ENCODE results near the gene DHX29. TPM values are rescaled to one million over a fixed set of nuclear protein-coding genes. Genes with fewer than 3 reads are reported as not detected.

The DHX29 gene
- total and polyA plus RNA-seq, 4 donors, result 8.6 to 43.8 (median 21.5) TPM

DNA sequence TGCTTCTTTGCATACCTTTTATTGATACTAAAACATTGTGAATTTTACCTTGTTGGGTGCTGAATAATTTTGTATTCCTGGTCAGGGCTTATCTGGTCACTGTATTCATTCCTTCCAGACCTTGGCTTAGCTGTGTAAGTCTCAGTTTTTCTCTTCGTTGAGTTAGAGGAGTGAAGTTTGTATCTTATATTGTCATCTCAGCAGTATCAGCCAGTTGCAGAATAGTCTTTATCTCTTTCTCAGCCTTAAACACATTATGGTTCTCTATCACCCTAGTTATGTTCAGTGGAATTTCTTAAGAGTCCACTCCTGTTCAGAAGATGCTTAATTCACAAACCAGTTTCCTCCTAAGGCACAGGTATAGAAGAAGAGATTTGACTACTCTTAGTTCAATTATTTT is 25.5 kb upstream of the DHX29 start:
- 91% methylated on average over 1 of the region's 1 CpG for WGBS
- H3K36me3 ChIP-seq (ENCODE audit: control insufficient read depth in 4 of 4, insufficient read depth in 3 of 4, low read depth in 1 of 4, low read length in 3 of 4), result peaks cover 0 to 13% (median 8%) of the 10 kb centered on the region in 4 donors

More for the DNA sequence above, 25.5 kb upstream of the DHX29 start:
- Histone ChIP-seq H3K9me3 (ENCODE audit: control insufficient read depth in 4 of 4, low read length in 3 of 4) (no peaks in the 10 kb centered on the region), H3K4me1 (ENCODE audit: control insufficient read depth in 4 of 4, insufficient read depth in 4 of 4, low read length in 3 of 4) (no peaks in the 10 kb centered on the region), H3K9ac (ENCODE audit: low read depth in 1 of 2, low read length in 2 of 2) (no peak overlapping the region), H3K27me3 (ENCODE audit: control insufficient read depth in 4 of 4, insufficient read depth in 4 of 4, low read length in 3 of 4) (no peaks in the 10 kb centered on the region), H3K4me3 (ENCODE audit: low read depth in 1 of 3, low read length in 3 of 3) (no peak overlapping the region), H3K27ac (ENCODE audit: low read depth in 1 of 2, low read length in 2 of 2) (no peak overlapping the region)
- DNase-seq (ENCODE audit: low spot score), result no peak
- TF ChIP-seq, protein P1, sequence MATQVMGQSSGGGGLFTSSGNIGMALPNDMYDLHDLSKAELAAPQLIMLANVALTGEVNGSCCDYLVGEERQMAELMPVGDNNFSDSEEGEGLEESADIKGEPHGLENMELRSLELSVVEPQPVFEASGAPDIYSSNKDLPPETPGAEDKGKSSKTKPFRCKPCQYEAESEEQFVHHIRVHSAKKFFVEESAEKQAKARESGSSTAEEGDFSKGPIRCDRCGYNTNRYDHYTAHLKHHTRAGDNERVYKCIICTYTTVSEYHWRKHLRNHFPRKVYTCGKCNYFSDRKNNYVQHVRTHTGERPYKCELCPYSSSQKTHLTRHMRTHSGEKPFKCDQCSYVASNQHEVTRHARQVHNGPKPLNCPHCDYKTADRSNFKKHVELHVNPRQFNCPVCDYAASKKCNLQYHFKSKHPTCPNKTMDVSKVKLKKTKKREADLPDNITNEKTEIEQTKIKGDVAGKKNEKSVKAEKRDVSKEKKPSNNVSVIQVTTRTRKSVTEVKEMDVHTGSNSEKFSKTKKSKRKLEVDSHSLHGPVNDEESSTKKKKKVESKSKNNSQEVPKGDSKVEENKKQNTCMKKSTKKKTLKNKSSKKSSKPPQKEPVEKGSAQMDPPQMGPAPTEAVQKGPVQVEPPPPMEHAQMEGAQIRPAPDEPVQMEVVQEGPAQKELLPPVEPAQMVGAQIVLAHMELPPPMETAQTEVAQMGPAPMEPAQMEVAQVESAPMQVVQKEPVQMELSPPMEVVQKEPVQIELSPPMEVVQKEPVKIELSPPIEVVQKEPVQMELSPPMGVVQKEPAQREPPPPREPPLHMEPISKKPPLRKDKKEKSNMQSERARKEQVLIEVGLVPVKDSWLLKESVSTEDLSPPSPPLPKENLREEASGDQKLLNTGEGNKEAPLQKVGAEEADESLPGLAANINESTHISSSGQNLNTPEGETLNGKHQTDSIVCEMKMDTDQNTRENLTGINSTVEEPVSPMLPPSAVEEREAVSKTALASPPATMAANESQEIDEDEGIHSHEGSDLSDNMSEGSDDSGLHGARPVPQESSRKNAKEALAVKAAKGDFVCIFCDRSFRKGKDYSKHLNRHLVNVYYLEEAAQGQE (IDR thresholded peaks at IDR 0.05), result no peak
- TF ChIP-seq, protein P2, sequence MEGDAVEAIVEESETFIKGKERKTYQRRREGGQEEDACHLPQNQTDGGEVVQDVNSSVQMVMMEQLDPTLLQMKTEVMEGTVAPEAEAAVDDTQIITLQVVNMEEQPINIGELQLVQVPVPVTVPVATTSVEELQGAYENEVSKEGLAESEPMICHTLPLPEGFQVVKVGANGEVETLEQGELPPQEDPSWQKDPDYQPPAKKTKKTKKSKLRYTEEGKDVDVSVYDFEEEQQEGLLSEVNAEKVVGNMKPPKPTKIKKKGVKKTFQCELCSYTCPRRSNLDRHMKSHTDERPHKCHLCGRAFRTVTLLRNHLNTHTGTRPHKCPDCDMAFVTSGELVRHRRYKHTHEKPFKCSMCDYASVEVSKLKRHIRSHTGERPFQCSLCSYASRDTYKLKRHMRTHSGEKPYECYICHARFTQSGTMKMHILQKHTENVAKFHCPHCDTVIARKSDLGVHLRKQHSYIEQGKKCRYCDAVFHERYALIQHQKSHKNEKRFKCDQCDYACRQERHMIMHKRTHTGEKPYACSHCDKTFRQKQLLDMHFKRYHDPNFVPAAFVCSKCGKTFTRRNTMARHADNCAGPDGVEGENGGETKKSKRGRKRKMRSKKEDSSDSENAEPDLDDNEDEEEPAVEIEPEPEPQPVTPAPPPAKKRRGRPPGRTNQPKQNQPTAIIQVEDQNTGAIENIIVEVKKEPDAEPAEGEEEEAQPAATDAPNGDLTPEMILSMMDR (IDR thresholded peaks at IDR 0.05; ENCODE audit: low read depth, low read length, missing input control), result no peak
- TF ChIP-seq EGR1 (IDR thresholded peaks at IDR 0.05; ENCODE audit: low read depth in 2 of 2), result no peak
- no peak for TF ChIP-seq GABPA (IDR thresholded peaks at IDR 0.05 in 1 of 2, conservative IDR thresholded peaks at IDR 0.05 in 1 of 2)
- no peak for TF ChIP-seq RXRA (IDR thresholded peaks at IDR 0.05)
- TF ChIP-seq, protein P3, sequence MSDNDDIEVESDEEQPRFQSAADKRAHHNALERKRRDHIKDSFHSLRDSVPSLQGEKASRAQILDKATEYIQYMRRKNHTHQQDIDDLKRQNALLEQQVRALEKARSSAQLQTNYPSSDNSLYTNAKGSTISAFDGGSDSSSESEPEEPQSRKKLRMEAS (IDR thresholded peaks at IDR 0.05), result no peak
- TF ChIP-seq FOXA1 (IDR thresholded peaks at IDR 0.05), result no peak
- TF ChIP-seq YY1 (IDR thresholded peaks at IDR 0.05), result no peak
- no peak for TF ChIP-seq HNF4G (IDR thresholded peaks at IDR 0.05)
- no peak for TF ChIP-seq JUND (IDR thresholded peaks at IDR 0.05)
- TF ChIP-seq HNF4A (conservative IDR thresholded peaks at IDR 0.05), result no peak
- TF ChIP-seq, protein P4, sequence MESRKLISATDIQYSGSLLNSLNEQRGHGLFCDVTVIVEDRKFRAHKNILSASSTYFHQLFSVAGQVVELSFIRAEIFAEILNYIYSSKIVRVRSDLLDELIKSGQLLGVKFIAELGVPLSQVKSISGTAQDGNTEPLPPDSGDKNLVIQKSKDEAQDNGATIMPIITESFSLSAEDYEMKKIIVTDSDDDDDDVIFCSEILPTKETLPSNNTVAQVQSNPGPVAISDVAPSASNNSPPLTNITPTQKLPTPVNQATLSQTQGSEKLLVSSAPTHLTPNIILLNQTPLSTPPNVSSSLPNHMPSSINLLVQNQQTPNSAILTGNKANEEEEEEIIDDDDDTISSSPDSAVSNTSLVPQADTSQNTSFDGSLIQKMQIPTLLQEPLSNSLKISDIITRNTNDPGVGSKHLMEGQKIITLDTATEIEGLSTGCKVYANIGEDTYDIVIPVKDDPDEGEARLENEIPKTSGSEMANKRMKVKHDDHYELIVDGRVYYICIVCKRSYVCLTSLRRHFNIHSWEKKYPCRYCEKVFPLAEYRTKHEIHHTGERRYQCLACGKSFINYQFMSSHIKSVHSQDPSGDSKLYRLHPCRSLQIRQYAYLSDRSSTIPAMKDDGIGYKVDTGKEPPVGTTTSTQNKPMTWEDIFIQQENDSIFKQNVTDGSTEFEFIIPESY (IDR thresholded peaks at IDR 0.05), result no peak
- TF ChIP-seq NR2F2 (IDR thresholded peaks at IDR 0.05), result no peak
- no peak for TF ChIP-seq SP1 (IDR thresholded peaks at IDR 0.05)
- no peak for TF ChIP-seq TAF1 (conservative IDR thresholded peaks at IDR 0.05)
- no peak for TF ChIP-seq RAD21 (IDR thresholded peaks at IDR 0.05)
- TF ChIP-seq, protein P5, sequence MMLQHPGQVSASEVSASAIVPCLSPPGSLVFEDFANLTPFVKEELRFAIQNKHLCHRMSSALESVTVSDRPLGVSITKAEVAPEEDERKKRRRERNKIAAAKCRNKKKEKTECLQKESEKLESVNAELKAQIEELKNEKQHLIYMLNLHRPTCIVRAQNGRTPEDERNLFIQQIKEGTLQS (IDR thresholded peaks at IDR 0.05), result no peak
- no peak for TF ChIP-seq FOXA2 (IDR thresholded peaks at IDR 0.05)

Data from liver (tissue), 9 donors.